ENCODE results near the gene GP2.

Gene GP2

GRCh38 chr16:20320592-20320991, 6.7 kb downstream of the GP2 start:
- H3K4me2 ChIP-seq = no peak overlapping the region
- no peaks in the 10 kb centered on the region for H3K79me2 ChIP-seq (ENCODE audit: insufficient read depth, low read depth)
- no peak overlapping the region for H3K4me3 ChIP-seq (IDR thresholded peaks at IDR 0.05; ENCODE audit: insufficient read depth, low read depth, low read length)
- no peaks in the 10 kb centered on the region for H3K36me3 ChIP-seq (ENCODE audit: insufficient read depth)
- no peak overlapping the region for H3K9ac ChIP-seq
- no peaks in the 10 kb centered on the region for H3K4me1 ChIP-seq (ENCODE audit: low read depth, poor library complexity, severe bottlenecking)
- H2AFZ ChIP-seq (ENCODE audit: low read depth) = no peak overlapping the region
- no peaks in the 10 kb centered on the region for H3K27me3 ChIP-seq (ENCODE audit: insufficient read depth, low read depth)
- no peak overlapping the region for H3K27ac ChIP-seq
- no peaks in the 10 kb centered on the region for H4K20me1 ChIP-seq (ENCODE audit: insufficient read depth)
- no peak for TF ChIP-seq CTCF (conservative IDR thresholded peaks at IDR 0.05; ENCODE audit: low read depth, low read length)

DNA sequence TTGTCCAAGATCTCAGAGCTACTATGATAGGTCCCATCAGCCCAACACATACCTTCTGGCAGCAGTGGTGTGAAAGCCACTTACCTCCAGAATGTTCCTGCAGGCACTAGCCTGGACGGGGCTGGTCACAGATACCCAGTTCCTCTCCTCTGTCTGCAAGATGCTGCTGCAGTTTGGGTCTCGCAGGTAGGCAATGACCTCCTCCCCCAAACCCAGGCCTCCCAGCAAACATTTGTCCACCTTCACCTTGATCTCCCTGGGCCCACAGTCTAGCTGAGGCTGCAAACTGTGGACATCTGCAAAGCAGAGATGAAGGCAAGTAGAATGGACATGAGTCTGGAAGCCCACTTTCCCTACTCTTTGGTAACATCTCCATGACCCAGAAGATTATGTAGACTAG, 7.1 kb downstream of the GP2 start:
- H3K4me3 ChIP-seq (IDR thresholded peaks at IDR 0.05; ENCODE audit: insufficient read depth, low read depth, low read length) = no peak overlapping the region

DNA sequence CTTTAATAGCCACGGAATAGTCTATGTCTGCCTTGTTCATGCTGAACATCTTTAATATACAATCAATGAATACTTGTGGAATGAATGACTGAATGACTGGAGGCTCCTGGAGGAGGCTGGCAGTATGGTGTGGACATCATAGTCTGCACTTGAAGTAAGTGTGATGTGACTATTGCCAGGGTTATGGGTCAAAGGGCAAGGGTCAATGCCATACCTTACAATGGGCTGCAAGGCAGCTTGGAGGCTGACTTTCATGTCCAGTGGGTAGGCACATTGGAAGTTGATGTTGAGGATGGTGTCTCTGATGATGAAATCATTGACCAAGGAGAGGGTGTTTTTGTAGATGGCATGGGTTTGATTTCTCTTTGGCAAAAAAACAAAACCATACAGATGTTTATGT, 7.9 kb downstream of the GP2 start:
- Histone ChIP-seq H3K4me2 (no peak overlapping the region), H3K36me3 (ENCODE audit: insufficient read depth) (no peaks in the 10 kb centered on the region), H3K4me1 (ENCODE audit: low read depth, poor library complexity, severe bottlenecking) (no peaks in the 10 kb centered on the region), H3K4me3 (IDR thresholded peaks at IDR 0.05; ENCODE audit: insufficient read depth, low read depth, low read length) (no peak overlapping the region), H2AFZ (ENCODE audit: low read depth) (no peak overlapping the region), H3K9ac (no peak overlapping the region), H4K20me1 (ENCODE audit: insufficient read depth) (no peaks in the 10 kb centered on the region), H3K27ac (no peak overlapping the region), H3K79me2 (ENCODE audit: insufficient read depth, low read depth) (no peaks in the 10 kb centered on the region), H3K27me3 (ENCODE audit: insufficient read depth, low read depth) (no peaks in the 10 kb centered on the region)
- no peak for TF ChIP-seq CTCF (conservative IDR thresholded peaks at IDR 0.05; ENCODE audit: low read depth, low read length)

More for the DNA sequence above, 7.1 kb downstream of the GP2 start:
- no peaks in the 10 kb centered on the region for H3K27me3 ChIP-seq (ENCODE audit: insufficient read depth, low read depth)
- H3K36me3 ChIP-seq (ENCODE audit: insufficient read depth) = no peaks in the 10 kb centered on the region
- no peak overlapping the region for H3K4me2 ChIP-seq
- no peak for TF ChIP-seq CTCF (conservative IDR thresholded peaks at IDR 0.05; ENCODE audit: low read depth, low read length)
- H4K20me1 ChIP-seq (ENCODE audit: insufficient read depth) = no peaks in the 10 kb centered on the region
- H2AFZ ChIP-seq (ENCODE audit: low read depth) = no peak overlapping the region
- H3K27ac ChIP-seq = no peak overlapping the region
- no peak overlapping the region for H3K9ac ChIP-seq
- no peaks in the 10 kb centered on the region for H3K4me1 ChIP-seq (ENCODE audit: low read depth, poor library complexity, severe bottlenecking)
- no peaks in the 10 kb centered on the region for H3K79me2 ChIP-seq (ENCODE audit: insufficient read depth, low read depth)

DNA sequence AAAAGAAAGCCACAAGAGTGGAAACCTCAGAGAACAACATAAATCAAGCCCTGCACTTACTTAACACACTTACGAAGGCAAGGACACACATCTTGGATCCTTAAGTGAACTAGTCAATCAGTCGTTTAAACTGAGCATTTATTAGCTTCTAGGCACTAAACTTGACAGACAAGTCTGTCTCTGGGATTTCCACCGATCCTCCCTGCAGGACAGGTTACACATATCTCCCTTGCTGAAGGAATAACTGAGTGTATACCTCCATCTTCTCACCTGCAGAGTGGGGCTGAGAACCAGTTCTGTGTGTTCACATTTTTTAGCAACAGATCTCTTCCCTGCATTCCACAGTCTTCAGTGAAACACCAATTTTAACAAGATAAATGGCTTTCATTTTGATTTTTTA, 8.9 kb downstream of the GP2 start:
- Histone ChIP-seq H3K27ac (no peak overlapping the region), H3K9ac (no peak overlapping the region), H3K4me3 (IDR thresholded peaks at IDR 0.05; ENCODE audit: insufficient read depth, low read depth, low read length) (no peak overlapping the region), H3K79me2 (ENCODE audit: insufficient read depth, low read depth) (no peaks in the 10 kb centered on the region), H3K4me1 (ENCODE audit: low read depth, poor library complexity, severe bottlenecking) (no peaks in the 10 kb centered on the region), H3K27me3 (ENCODE audit: insufficient read depth, low read depth) (no peaks in the 10 kb centered on the region), H2AFZ (ENCODE audit: low read depth) (no peak overlapping the region), H3K4me2 (no peak overlapping the region), H4K20me1 (ENCODE audit: insufficient read depth) (no peaks in the 10 kb centered on the region), H3K36me3 (ENCODE audit: insufficient read depth) (no peaks in the 10 kb centered on the region)
- TF ChIP-seq CTCF (conservative IDR thresholded peaks at IDR 0.05; ENCODE audit: low read depth, low read length) = no peak

GRCh38 chr16:20318006-20318405, 9.3 kb downstream of the GP2 start:
- Histone ChIP-seq H3K36me3 (ENCODE audit: insufficient read depth) (no peaks in the 10 kb centered on the region), H2AFZ (ENCODE audit: low read depth) (no peak overlapping the region), H3K27me3 (ENCODE audit: insufficient read depth, low read depth) (no peaks in the 10 kb centered on the region), H3K27ac (no peak overlapping the region), H3K79me2 (ENCODE audit: insufficient read depth, low read depth) (no peaks in the 10 kb centered on the region), H4K20me1 (ENCODE audit: insufficient read depth) (no peaks in the 10 kb centered on the region), H3K4me2 (no peak overlapping the region), H3K4me1 (ENCODE audit: low read depth, poor library complexity, severe bottlenecking) (no peaks in the 10 kb centered on the region), H3K4me3 (IDR thresholded peaks at IDR 0.05; ENCODE audit: insufficient read depth, low read depth, low read length) (no peak overlapping the region), H3K9ac (no peak overlapping the region)
- TF ChIP-seq CTCF (conservative IDR thresholded peaks at IDR 0.05; ENCODE audit: low read depth, low read length) = no peak
